K562 (cell line): ENCODE measurements around the gene PLA2G15. TPM values are rescaled to one million over a fixed set of nuclear protein-coding genes. Genes with fewer than 3 reads are reported as not detected.

ENCODE experiments used
- ATAC-seq: fragments of 200-7000 bp; cut with Tn5 transposase; 3 replicates; pipeline ENCODE4 v1.9.1; 2020; ENCODE audit warnings: moderate library complexity
- BruUV-seq: library from RNA; stranded (reverse); fragments of 400-500 nt; replicated peaks from 2 replicates; lab custom pipeline; 2021; lab: Mats Ljungman, UMichigan
- CTCF ChIA-PET: fragments of 300-600 bp; formaldehyde crosslinking; extraction: SDS; loops from one replicate; lab custom pipeline; 2021; ENCODE audit warnings: low intra/inter-chr PET ratio; lab: Yijun Ruan, JAX
- POLR2A ChIA-PET: fragments of 300-600, 350-650 bp; sonication (Branson Sonifier 250); formaldehyde crosslinking; extraction: SDS; loops from one replicate; lab custom pipeline; 2021; ENCODE audit warnings: antibody characterized with exemption, inconsistent platforms; lab: Yijun Ruan, JAX
- DNase-seq, 4 experiments: peaks; one replicate each; pipeline versions ENCODE4 v3.0.0 to v3.0.0-alpha.2; 2011 to 2018; ENCODE audit warnings: low spot score in 3 of 4, mixed read lengths in 3 of 4; ENCODE audit errors: extremely low read depth in 1 of 4
- FAIRE-seq: peaks from 2 replicates; lab custom pipeline; 2011; peaks lifted over from hg19 to GRCh38; lab: Jason Lieb, UNC
- H2AFZ ChIP-seq: 2 replicates; pipeline ENCODE4 v1.6.0; 2011; ENCODE audit warnings: low read depth, low read length, control low read depth, inconsistent platforms
- H3K27ac ChIP-seq: fragments of 200-600 bp; 3 replicates; pipeline ENCODE4 v1.8.0; 2011; ENCODE audit warnings: low read depth, mild to moderate bottlenecking, control low read depth, inconsistent platforms, low read length, moderate library complexity, mixed read lengths; ENCODE audit errors: extremely low read depth
- H3K27me3 ChIP-seq, 2 experiments: fragments of 300-600 bp in 1 of 2; 2 replicates in 1 of 2; 3 replicates in 1 of 2; pipeline versions ENCODE4 v1.6.0 to v1.8.0; 2011; ENCODE audit warnings: inconsistent platforms in 2 of 2, low read length in 2 of 2, mild to moderate bottlenecking in 1 of 2, mixed read lengths in 1 of 2, moderate library complexity in 1 of 2; ENCODE audit not compliant: control insufficient read depth in 2 of 2, insufficient read depth in 2 of 2
- H3K36me3 ChIP-seq: fragments of 300-600 bp; 3 replicates; pipeline ENCODE4 v1.8.0; 2011; ENCODE audit warnings: mild to moderate bottlenecking, low read length, inconsistent platforms; ENCODE audit not compliant: control insufficient read depth, insufficient read depth
- H3K4me1 ChIP-seq, 2 experiments: fragments of 200-600 bp in 1 of 2; replicated peaks in 1 of 2; 2 replicates in 1 of 2; 3 replicates in 1 of 2; pipeline versions ENCODE4 v1.5.1 to v1.8.0; 2011; ENCODE audit warnings: inconsistent platforms in 2 of 2, low read length in 2 of 2, mild to moderate bottlenecking in 1 of 2, mixed read lengths in 1 of 2, moderate library complexity in 1 of 2; ENCODE audit not compliant: control insufficient read depth in 2 of 2, insufficient read depth in 2 of 2
- H3K4me2 ChIP-seq: 2 replicates; pipeline ENCODE4 v1.6.1; 2011; ENCODE audit warnings: low read length, control low read depth, inconsistent platforms, mixed read lengths; ENCODE audit not compliant: insufficient read depth
- H3K4me3 ChIP-seq: fragments of 200-600 bp; sonication (generic), shearing (Covaris generic); 2 replicates; pipeline ENCODE4 v1.5.1; 2016; ENCODE audit warnings: control low read depth, inconsistent platforms
- H3K79me2 ChIP-seq: fragments of 200-600 bp; 3 replicates; pipeline ENCODE4 v1.8.0; 2011; ENCODE audit warnings: low read length, inconsistent platforms; ENCODE audit not compliant: control insufficient read depth, insufficient read depth
- H3K9ac ChIP-seq, 2 experiments: 2 replicates each; pipeline versions ENCODE4 v1.6.0 to v1.6.1; 2011; ENCODE audit warnings: low read depth in 2 of 2, low read length in 2 of 2, control low read depth in 1 of 2, inconsistent platforms in 1 of 2, mild to moderate bottlenecking in 1 of 2, mixed read lengths in 1 of 2; ENCODE audit not compliant: insufficient read depth in 1 of 2
- H3K9me1 ChIP-seq: one replicate; pipeline ENCODE4 v1.6.0; 2011; ENCODE audit warnings: inconsistent platforms, mild to moderate bottlenecking, low read length, moderate library complexity; ENCODE audit not compliant: control insufficient read depth, insufficient read depth
- H3K9me3 ChIP-seq: replicated peaks from 2 replicates; pipeline ENCODE4 v1.5.1; 2011; ENCODE audit warnings: low read depth, low read length, inconsistent platforms; ENCODE audit not compliant: control insufficient read depth, insufficient read depth
- H4K20me1 ChIP-seq: replicated peaks from 2 replicates; pipeline ENCODE4 v1.6.1; 2011; ENCODE audit warnings: low read length, inconsistent platforms, mixed read lengths; ENCODE audit not compliant: control insufficient read depth, insufficient read depth
- CEBPB ChIP-seq: fragments of 450-650 bp; IDR thresholded peaks from 2 replicates; pipeline ENCODE4 v1.6.1; 2016; ENCODE audit warnings: missing genetic modification characterization, missing compliant biosample characterization
- CEBPG ChIP-seq, 3 experiments: fragments of 200-800 bp in 1 of 3; sonication (Bioruptor generic) in 1 of 3; sonication (generic) in 1 of 3; formaldehyde crosslinking in 1 of 3; IDR thresholded peaks in 2 of 3; conservative IDR thresholded peaks in 1 of 3; 2 replicates each; pipeline versions ENCODE4 v1.6.1 to v1.8.0; 2016 to 2022; ENCODE audit warnings: missing compliant biosample characterization in 2 of 3, missing genetic modification characterization in 2 of 3, mild to moderate bottlenecking in 1 of 3, missing genetic modification reagents in 1 of 3
- MNT ChIP-seq, 2 experiments: fragments of 450-650 bp; conservative IDR thresholded peaks; 2 replicates each; pipeline ENCODE4 v1.6.1; 2017; ENCODE audit warnings: mild to moderate bottlenecking in 2 of 2, moderate library complexity in 2 of 2
- PTRF ChIP-seq: fragments of 450-650 bp; IDR thresholded peaks from 2 replicates; pipeline ENCODE4 v1.6.1; 2016; ENCODE audit warnings: mild to moderate bottlenecking, missing genetic modification characterization, missing compliant biosample characterization
- SMAD4 ChIP-seq: fragments of 250-450 bp; sonication (Bioruptor Pico); conservative IDR thresholded peaks from 2 replicates; pipeline ENCODE4 v1.8.0; 2021; ENCODE audit warnings: inconsistent platforms, mild to moderate bottlenecking, moderate library complexity
- STAG1 ChIP-seq: sonication (generic); formaldehyde crosslinking; IDR thresholded peaks from 2 replicates; pipeline ENCODE4 v1.5.0; 2020; ENCODE audit warnings: missing genetic modification reagents, borderline replicate concordance
- TEAD2 ChIP-seq: fragments of 450-650 bp; IDR thresholded peaks from 2 replicates; pipeline ENCODE4 v1.6.1; 2016; ENCODE audit warnings: missing genetic modification characterization, control low read depth, missing compliant biosample characterization
- XRCC5 ChIP-seq: fragments of 200-400 bp; formaldehyde crosslinking; IDR thresholded peaks from 2 replicates; pipeline ENCODE4 v1.6.1; 2017; ENCODE audit warnings: low read depth, mild to moderate bottlenecking, low read length
- ZNF24 ChIP-seq: fragments of 450-650 bp; IDR thresholded peaks from 2 replicates; pipeline ENCODE4 v1.6.1; 2016
- WGBS: fragments of 100-300 bp; shearing (Covaris generic); methylation state at CpG from one replicate; pipeline ENCODE4 v1.1.6; 2016; ENCODE audit warnings: low coverage, mixed read lengths; ENCODE audit not compliant: insufficient coverage; ENCODE audit errors: missing lambda C conversion rate; 5-methylcytosine and 5-hydroxymethylcytosine counted together
- in situ Hi-C: fragments of 300-500 bp; cut with MboI; formaldehyde crosslinking; loops from 4 replicates; pipeline ENCODE4 v1.15.0; 2018; ENCODE audit warnings: inconsistent platforms, mixed read lengths
- intact Hi-C: fragments of 100-400 bp; cut with micrococcal nuclease; formaldehyde crosslinking; loops from 2 replicates; pipeline ENCODE4 v1.14.2; 2022
- polyA plus RNA-seq, 8 experiments: library from polyadenylated mRNA; depleted of rRNA in 4 of 8; stranded (reverse) in 5 of 8; unstranded in 3 of 8; fragments of >200 nt; fragmentation: Nextera tagmentation in 2 of 8; fragmentation: Illumina TruSeq in 1 of 8; extraction: Ambion mirVana in 2 of 8; extraction: Trizol in 1 of 8; gene quantifications; 2 replicates each; pipeline versions ENCODE4 v1.2.1 to v1.2.3, GENCODE V29; 2011 to 2014; ENCODE audit warnings: inconsistent platforms in 1 of 8, missing spikeins in 1 of 8
- total RNA-seq, 7 experiments: library from RNA; depleted of rRNA in 6 of 7; stranded (reverse); fragments of >200 nt in 6 of 7; fragmentation: Illumina TruSeq in 2 of 7; extraction: Trizol in 2 of 7; gene quantifications; 2 replicates each; pipeline versions ENCODE4 v1.2.1 to v1.2.3, GENCODE V29; 2011 to 2021; ENCODE audit warnings: low replicate concordance in 1 of 7
- TF ChIP-seq, protein P1 (sequence below): IDR thresholded peaks from 2 replicates; pipeline ENCODE4 v1.6.1; 2014; ENCODE audit warnings: antibody characterized with exemption

The PLA2G15 gene
- total and polyA plus RNA-seq, 9 of the 15 experiments (the other 6 are each of a cell fraction or from before 2014, with no cell fraction given), result 0.42 to 8.6 (median 4.8) TPM

- no peak for ATAC-seq
- TF ChIP-seq ZNF24 (no peak), CEBPG (CRISPR knock-in tag; IDR thresholded peaks at IDR 0.05) (no peak), CEBPG (tag; conservative IDR thresholded peaks at IDR 0.05 in 1 of 2, IDR thresholded peaks at IDR 0.05 in 1 of 2) (0 out of 4 replicates have a peak, but pooled peaks of 1 of the 2 experiments have one; percentile 7), CEBPB (peak; percentile 36)
- no peak overlapping the region for H3K9ac ChIP-seq
- CTCF ChIA-PET, result no interaction called here
- peaks cover 0 to 9% of the 10 kb centered on the region in 2 experiments; a peak in 1 of 5 replicates for H3K4me1 ChIP-seq
- no peak for FAIRE-seq
- peaks cover 53% of the 10 kb centered on the region for H3K79me2 ChIP-seq
- H3K27ac ChIP-seq, result no peak overlapping the region
- POLR2A ChIA-PET, result interaction anchor here (0.6 to 1.5 kb wide), 7 partner anchors 9 to 207 kb away, joined by 3 to 8 read pairs (median 3); partner anchors contain the start of genes PRMT7, SLC7A6 and SLC7A6OS
- H3K27me3 ChIP-seq, result no peaks in the 10 kb centered on the region
- H2AFZ ChIP-seq, result no peak overlapping the region
- H3K9me1 ChIP-seq, result no peaks in the 10 kb centered on the region
- intact Hi-C loops (no loop called here), in situ Hi-C loops (no loop called here)
- no peak overlapping the region for H3K4me2 ChIP-seq
- H3K9me3 ChIP-seq, result no peaks in the 10 kb centered on the region
- no peak overlapping the region for H3K4me3 ChIP-seq
- H3K36me3 ChIP-seq, result peaks cover 65% of the 10 kb centered on the region
- BruUV-seq, result no TSS peak
- peaks cover 24% of the 10 kb centered on the region for H4K20me1 ChIP-seq
- DNase-seq, result no peak
- WGBS, result 94% methylated on average over 4 of the region's 5 CpGs
Observed at GRCh38 chr16:68273459-68273858, 28.3 kb downstream of the PLA2G15 start.

DNA sequence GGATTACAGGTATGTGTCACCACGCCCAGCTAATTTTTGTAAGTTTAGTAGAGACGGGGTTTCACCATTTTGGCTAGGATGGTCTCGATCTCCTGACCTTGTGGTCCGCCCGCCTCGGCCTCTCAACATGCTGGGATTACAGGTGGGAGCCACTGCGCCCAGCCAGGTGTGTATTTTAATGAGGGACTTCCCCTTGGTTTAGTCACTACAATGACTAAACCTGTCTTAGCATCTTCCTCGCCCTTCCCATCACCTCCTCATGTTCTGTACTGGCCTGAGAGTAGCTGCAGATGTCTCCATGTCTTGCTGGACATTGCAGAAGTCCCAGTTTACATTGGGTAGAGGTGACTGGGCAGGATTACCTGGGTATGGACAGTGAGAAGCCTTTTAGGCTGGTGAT, 28.7 kb downstream of the PLA2G15 start:
- peaks cover 24% of the 10 kb centered on the region for H4K20me1 ChIP-seq
- H3K27me3 ChIP-seq, result no peaks in the 10 kb centered on the region
- ATAC-seq, result no peak
- ChIA-PET POLR2A (interaction anchor here (0.7 to 1.4 kb wide), 4 partner anchors 9 to 64 kb away, joined by 3 to 8 read pairs (median 4); partner anchors contain the start of gene SLC7A6), CTCF (no interaction called here)
- no peak overlapping the region for H3K27ac ChIP-seq
- DNase-seq, result no peak
- no peaks in the 10 kb centered on the region for H3K9me3 ChIP-seq
- in situ Hi-C loops (no loop called here), intact Hi-C loops (no loop called here)
- peaks cover 64% of the 10 kb centered on the region for H3K36me3 ChIP-seq
- no peak for FAIRE-seq
- no peaks in the 10 kb centered on the region for H3K9me1 ChIP-seq
- H3K4me1 ChIP-seq, result peaks cover 0 to 9% of the 10 kb centered on the region in 2 experiments; a peak in 1 of 5 replicates
- H3K4me3 ChIP-seq, result no peak overlapping the region
- TF ChIP-seq SMAD4 (CRISPR knock-in tag) (no peak), PTRF (tag) (no peak), TEAD2 (tag) (no peak), MNT (conservative IDR thresholded peaks at IDR 0.05) (no peak), STAG1 (CRISPR knock-in tag) (no peak), XRCC5 (no peak)
- TF ChIP-seq, protein P1, sequence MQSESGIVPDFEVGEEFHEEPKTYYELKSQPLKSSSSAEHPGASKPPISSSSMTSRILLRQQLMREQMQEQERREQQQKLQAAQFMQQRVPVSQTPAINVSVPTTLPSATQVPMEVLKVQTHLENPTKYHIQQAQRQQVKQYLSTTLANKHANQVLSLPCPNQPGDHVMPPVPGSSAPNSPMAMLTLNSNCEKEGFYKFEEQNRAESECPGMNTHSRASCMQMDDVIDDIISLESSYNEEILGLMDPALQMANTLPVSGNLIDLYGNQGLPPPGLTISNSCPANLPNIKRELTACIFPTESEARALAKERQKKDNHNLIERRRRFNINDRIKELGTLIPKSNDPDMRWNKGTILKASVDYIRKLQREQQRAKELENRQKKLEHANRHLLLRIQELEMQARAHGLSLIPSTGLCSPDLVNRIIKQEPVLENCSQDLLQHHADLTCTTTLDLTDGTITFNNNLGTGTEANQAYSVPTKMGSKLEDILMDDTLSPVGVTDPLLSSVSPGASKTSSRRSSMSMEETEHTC, result no peak
- WGBS, result 100% methylated on average over 6 of the region's 8 CpGs
- no TSS peak for BruUV-seq
- no peak overlapping the region for H3K9ac ChIP-seq
- peaks cover 49% of the 10 kb centered on the region for H3K79me2 ChIP-seq
- H2AFZ ChIP-seq, result no peak overlapping the region
- no peak overlapping the region for H3K4me2 ChIP-seq
